Skin of body (tissue), 2 donors: ENCODE measurements around the gene CD163L1. TPM values are rescaled to one million over a fixed set of nuclear protein-coding genes. Genes with fewer than 3 reads are reported as not detected.

Experiments
- DNase-seq: peaks from one replicate; lab custom pipeline; 2025; lab: John Stamatoyannopoulos, UW
- total RNA-seq: library from RNA; depleted of rRNA; stranded (reverse); fragments of >200 nt; gene quantifications from one replicate; pipeline ENCODE4 v1.2.3, GENCODE V29; 2014

The CD163L1 gene
- total RNA-seq, 1 donor from 2014 or later, result 12.7 TPM

DNA sequence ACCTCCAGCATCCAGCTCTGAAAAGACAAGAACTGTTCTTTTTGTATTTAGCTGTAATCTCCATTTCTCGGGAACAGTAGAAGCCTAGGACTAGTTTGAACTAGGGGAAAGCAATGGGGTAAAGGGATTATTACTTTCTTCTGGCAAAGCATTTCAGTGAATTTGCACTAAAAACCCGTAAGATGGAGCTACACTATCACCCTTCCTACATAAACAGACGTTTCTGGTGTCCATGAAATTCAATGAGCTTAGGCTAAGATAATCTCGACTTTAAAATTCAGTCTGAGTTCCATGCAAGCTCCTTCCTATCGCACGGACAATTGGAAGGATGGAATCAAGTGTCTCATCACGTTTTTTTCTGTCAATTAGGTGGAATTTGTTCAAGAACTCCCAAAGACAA is 116.0 kb downstream of the CD163L1 start:
- no peak for DNase-seq

DNA sequence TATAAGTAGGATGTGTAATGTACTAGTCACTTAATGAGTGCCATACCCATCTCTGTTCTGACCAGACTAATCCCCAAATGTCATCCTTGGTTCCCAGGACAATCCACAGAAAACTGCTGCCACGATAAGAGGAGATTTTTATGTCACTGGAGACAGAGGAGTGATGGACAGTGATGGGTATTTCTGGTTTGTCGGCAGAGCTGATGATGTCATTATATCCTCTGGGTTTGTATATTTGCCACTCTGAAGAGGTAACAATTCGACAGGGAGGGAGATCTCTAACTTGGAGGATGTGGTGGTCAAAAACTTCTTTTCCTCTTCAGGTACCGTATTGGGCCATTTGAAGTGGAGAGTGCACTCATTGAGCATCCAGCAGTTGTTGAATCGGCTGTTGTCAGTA is 119.8 kb downstream of the CD163L1 start:
- no peak for DNase-seq

DNA sequence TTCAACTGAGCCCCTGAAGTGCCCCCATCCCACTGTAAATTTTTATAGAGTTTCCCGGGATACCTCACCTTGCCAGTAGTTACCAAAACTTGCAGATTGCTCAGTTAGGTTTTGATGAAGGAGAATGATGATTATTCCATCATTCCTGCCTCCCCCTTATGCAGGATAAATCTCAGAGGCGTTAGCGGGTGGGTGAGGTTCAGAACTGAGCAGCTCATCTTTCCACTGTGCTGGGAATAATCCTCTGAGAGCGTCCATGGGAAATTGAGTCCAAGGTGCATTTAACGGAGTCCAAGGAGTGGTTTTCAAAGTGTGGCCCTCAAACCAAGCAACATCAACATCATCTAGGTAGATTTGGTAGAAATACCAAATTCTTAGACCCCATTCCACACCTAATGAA is 121.4 kb downstream of the CD163L1 start:
- DNase-seq, result no peak

DNA sequence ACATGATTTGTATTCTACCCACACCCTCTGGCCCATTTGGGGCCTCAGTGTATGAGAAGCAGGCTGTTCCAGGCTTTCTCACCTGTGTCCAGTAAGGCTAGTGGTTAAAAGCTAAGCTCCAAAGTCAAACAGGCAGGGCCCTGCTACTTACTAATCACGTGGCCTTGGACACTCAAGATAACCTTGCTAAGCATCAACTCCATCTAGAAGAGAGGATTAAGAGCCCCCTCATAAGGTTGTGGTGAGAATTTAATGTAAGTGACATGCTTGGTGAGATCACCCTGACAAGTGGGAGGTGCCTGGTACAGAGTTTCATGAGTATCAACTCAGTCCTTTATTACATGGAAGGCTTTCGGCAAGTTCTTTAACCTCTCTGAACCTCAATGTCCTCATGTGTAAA is 122.3 kb downstream of the CD163L1 start:
- no peak for DNase-seq

DNA sequence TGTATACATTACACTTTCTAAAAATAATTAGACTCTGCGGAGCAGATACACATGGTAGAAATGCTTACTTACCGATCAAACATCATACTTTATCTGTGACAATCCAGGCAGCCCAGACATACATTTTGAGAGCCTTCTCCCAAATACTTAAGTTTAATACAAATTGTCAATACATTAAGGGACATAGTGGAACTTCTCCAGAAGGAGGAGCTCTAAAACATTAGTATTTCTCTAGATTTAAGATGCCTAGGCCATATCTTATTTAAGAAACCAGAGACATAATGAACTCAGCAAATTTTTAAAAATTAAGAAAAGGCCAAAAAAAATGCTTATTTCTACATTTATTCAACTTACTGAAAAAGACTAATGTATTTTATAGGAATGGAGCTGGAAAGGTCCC is 124.0 kb downstream of the CD163L1 start:
- DNase-seq, result no peak

DNA sequence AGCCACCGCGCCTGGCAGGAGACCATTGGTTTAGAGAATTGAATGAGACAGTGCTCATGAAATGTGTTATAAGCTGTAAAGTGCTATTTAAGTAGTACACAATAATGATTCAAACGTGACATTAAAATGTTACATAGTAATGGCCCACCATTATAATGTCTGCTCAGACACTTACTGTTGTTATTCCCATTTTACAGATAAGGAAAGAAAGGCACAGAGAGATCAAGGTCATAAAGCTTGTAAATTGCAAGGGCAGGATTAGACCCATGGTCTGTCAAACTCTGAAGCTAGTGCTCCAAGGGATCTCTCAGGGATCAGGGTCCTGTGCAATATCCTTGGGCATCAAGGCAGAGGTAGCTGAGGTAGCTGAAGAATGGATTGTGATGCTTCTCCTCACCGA is 133.9 kb downstream of the CD163L1 start:
- no peak for DNase-seq

Other genes with a start within 250 kb of the CD163L1 start
- gene ACSM4, start 140.1 kb downstream of the CD163L1 start, total RNA-seq, result not detected
- gene CD163, start 59.6 kb upstream of the CD163L1 start, total RNA-seq, result 15.0 TPM
- gene APOBEC1, start 221.8 kb upstream of the CD163L1 start, total RNA-seq, result not detected